GM19324 (cell line): Measurements from ENCODE around the gene HMCN2.

ENCODE experiments used
- ATAC-seq: cut with Tn5 transposase; IDR thresholded peaks from one replicate; pipeline ENCODE4 v1.9.1; 2021; ENCODE audit warnings: mild to moderate bottlenecking, moderate library complexity; ENCODE audit not compliant: unreplicated experiment, low FRiP score

HMCN2 gene

GRCh38 chr9:130443456-130443801 lies 177.9 kb downstream of the HMCN2 start:
- no peak for ATAC-seq

- ATAC-seq: no peak
Observed at GRCh38 chr9:130443840-130444492, 178.4 kb downstream of the HMCN2 start.

- no peak for ATAC-seq
Observed at GRCh38 chr9:130444565-130445221, 179.1 kb downstream of the HMCN2 start, which contains the start of gene ASS1. Gene ASS1 (plus strand): TSS chr9:130444961. CDS start chr9:130452229, 7,268 bp downstream.

- no peak for ATAC-seq
Observed at GRCh38 chr9:130445268-130445983, 179.9 kb downstream of the HMCN2 start.

- no peak for ATAC-seq
Observed at GRCh38 chr9:130446101-130446861, 180.7 kb downstream of the HMCN2 start.

- no peak for ATAC-seq
Observed at GRCh38 chr9:130447193-130447816, 181.7 kb downstream of the HMCN2 start.

- ATAC-seq: no peak
Observed at GRCh38 chr9:130448035-130448624, 182.6 kb downstream of the HMCN2 start.

- ATAC-seq: no peak
Observed at GRCh38 chr9:130448771-130449603, 183.4 kb downstream of the HMCN2 start.

- no peak for ATAC-seq
Observed at GRCh38 chr9:130450344-130451003, 184.9 kb downstream of the HMCN2 start.

- ATAC-seq: no peak
Observed at GRCh38 chr9:130451004-130451390, 185.4 kb downstream of the HMCN2 start.

GRCh38 chr9:130451509-130452388 lies 186.2 kb downstream of the HMCN2 start:
- no peak for ATAC-seq

GRCh38 chr9:130452835-130453234 lies 187.3 kb downstream of the HMCN2 start:
- no peak for ATAC-seq

- ATAC-seq: no peak
Observed at GRCh38 chr9:130453487-130453886, 187.9 kb downstream of the HMCN2 start.

- ATAC-seq: no peak
Observed at GRCh38 chr9:130454096-130454811, 188.7 kb downstream of the HMCN2 start.

- no peak for ATAC-seq
Observed at GRCh38 chr9:130454812-130455325, 189.3 kb downstream of the HMCN2 start.

GRCh38 chr9:130458027-130458803 lies 192.7 kb downstream of the HMCN2 start:
- ATAC-seq: no peak
